H1 (cell line): ENCODE measurements around the gene CHPF2. TPM values are rescaled to one million over a fixed set of nuclear protein-coding genes. Genes with fewer than 3 reads are reported as not detected.

Source experiments
- CTCF ChIA-PET: fragments of 300-600 bp; sonication (Branson Sonifier 250); formaldehyde crosslinking; loops from one replicate; lab custom pipeline; 2021; ENCODE audit not compliant: partially characterized antibody; lab: Charles Lee
- POLR2A ChIA-PET: fragments of 300-600 bp; sonication (Branson Sonifier 250); formaldehyde crosslinking; loops from one replicate; lab custom pipeline; 2021; ENCODE audit warnings: inconsistent platforms; ENCODE audit not compliant: partially characterized antibody; lab: Charles Lee
- DNase-seq, 2 experiments: peaks; one replicate each; pipeline versions ENCODE4 v3.0.0 to v3.0.0-alpha.2; 2010 to 2022; ENCODE audit warnings: low spot score in 2 of 2, low read depth in 1 of 2, mixed read lengths in 1 of 2
- FAIRE-seq: peaks from 2 replicates; lab custom pipeline; 2011; peaks lifted over from hg19 to GRCh38; lab: Jason Lieb, UNC
- H2AFZ ChIP-seq: 2 replicates; pipeline ENCODE4 v1.8.1; 2012; ENCODE audit warnings: low read length, inconsistent platforms
- H2AK5ac ChIP-seq: 2 replicates; pipeline ENCODE4 v1.6.1; 2013; ENCODE audit warnings: low read depth, low read length
- H2BK120ac ChIP-seq: replicated peaks from 2 replicates; pipeline ENCODE3; 2013; ENCODE audit warnings: low read depth, low read length, inconsistent platforms
- H2BK12ac ChIP-seq: 2 replicates; pipeline ENCODE4 v1.6.1; 2013; ENCODE audit warnings: low read depth, low read length
- H2BK15ac ChIP-seq: 2 replicates; pipeline ENCODE4 v1.6.1; 2013; ENCODE audit warnings: low read length
- H2BK20ac ChIP-seq: 2 replicates; pipeline ENCODE4 v1.6.1; 2013; ENCODE audit warnings: low read length
- H2BK5ac ChIP-seq: 2 replicates; pipeline ENCODE4 v1.6.1; 2013; ENCODE audit warnings: low read depth, low read length
- H3K14ac ChIP-seq: 2 replicates; pipeline ENCODE4 v1.6.1; 2013; ENCODE audit warnings: inconsistent platforms; ENCODE audit not compliant: insufficient read length
- H3K18ac ChIP-seq: 2 replicates; pipeline ENCODE4 v1.6.1; 2013; ENCODE audit warnings: low read length; ENCODE audit errors: extremely low read depth
- H3K23ac ChIP-seq: 2 replicates; pipeline ENCODE4 v1.6.1; 2013; ENCODE audit warnings: inconsistent platforms; ENCODE audit not compliant: insufficient read length
- H3K23me2 ChIP-seq: 2 replicates; pipeline ENCODE4 v1.6.1; 2013; ENCODE audit warnings: low read depth, low read length
- H3K27ac ChIP-seq: 2 replicates; pipeline ENCODE4 v1.6.1; 2011; ENCODE audit warnings: low read depth, low read length, inconsistent platforms
- H3K27me3 ChIP-seq, 4 experiments: replicated peaks in 1 of 4; 1 replicate in 1 of 4; 2 replicates in 3 of 4; pipeline versions ENCODE4 v1.6.1 to v1.8.1; 2011 to 2013; ENCODE audit warnings: low read length in 3 of 4, mild to moderate bottlenecking in 3 of 4, inconsistent platforms in 2 of 4, mixed read lengths in 2 of 4, moderate library complexity in 1 of 4; ENCODE audit not compliant: control insufficient read depth in 3 of 4, insufficient read depth in 3 of 4; ENCODE audit errors: extremely low read depth in 1 of 4
- H3K36me3 ChIP-seq, 4 experiments: 2 replicates each; pipeline versions ENCODE4 v1.6.1 to v1.8.1; 2011 to 2013; ENCODE audit warnings: mild to moderate bottlenecking in 4 of 4, low read length in 3 of 4, moderate library complexity in 2 of 4, control low read depth in 1 of 4, inconsistent platforms in 1 of 4; ENCODE audit not compliant: insufficient read depth in 4 of 4, control insufficient read depth in 2 of 4
- H3K4ac ChIP-seq: replicated peaks from 2 replicates; pipeline ENCODE3; 2013; ENCODE audit warnings: low read length, low read depth, mixed read lengths, inconsistent platforms; ENCODE audit not compliant: insufficient read length
- H3K4me1 ChIP-seq, 4 experiments: replicated peaks in 1 of 4; 1 replicate in 1 of 4; 2 replicates in 3 of 4; pipeline versions ENCODE4 v1.6.1 to v1.8.1; 2011 to 2013; ENCODE audit warnings: low read length in 3 of 4, inconsistent platforms in 2 of 4, mixed read lengths in 1 of 4; ENCODE audit not compliant: insufficient read depth in 4 of 4, control insufficient read depth in 3 of 4
- H3K4me2 ChIP-seq, 2 experiments: 2 replicates each; pipeline versions ENCODE4 v1.6.1 to v1.8.1; 2011 to 2013; ENCODE audit warnings: low read depth in 2 of 2, low read length in 2 of 2, control low read depth in 1 of 2, inconsistent platforms in 1 of 2, mild to moderate bottlenecking in 1 of 2; ENCODE audit not compliant: insufficient read depth in 1 of 2
- H3K4me3 ChIP-seq, 4 experiments: fragments of 200-600, 300-600 bp in 1 of 4; sonication (generic), shearing (Covaris generic), sonication (Bioruptor Twin) in 1 of 4; 2 replicates each; pipeline versions ENCODE4 v1.5.1 to v1.8.1; 2011 to 2016; ENCODE audit warnings: low read length in 4 of 4, low read depth in 3 of 4, control low read depth in 2 of 4, inconsistent platforms in 2 of 4, mild to moderate bottlenecking in 2 of 4, mixed read lengths in 1 of 4, moderate library complexity in 1 of 4; ENCODE audit not compliant: insufficient read depth in 2 of 4; ENCODE audit errors: extremely low read depth in 1 of 4
- H3K56ac ChIP-seq: replicated peaks from 2 replicates; pipeline ENCODE3; 2013; ENCODE audit warnings: low read depth, mild to moderate bottlenecking, mixed read lengths, low read length, inconsistent platforms; ENCODE audit not compliant: insufficient read length
- H3K79me1 ChIP-seq: 2 replicates; pipeline ENCODE4 v1.6.1; 2013; ENCODE audit warnings: low read depth, low read length, control low read depth
- H3K79me2 ChIP-seq, 2 experiments: 2 replicates each; pipeline versions ENCODE4 v1.6.1 to v1.8.1; 2012 to 2013; ENCODE audit warnings: low read length in 2 of 2, mild to moderate bottlenecking in 2 of 2, inconsistent platforms in 1 of 2; ENCODE audit not compliant: insufficient read depth in 2 of 2, control insufficient read depth in 1 of 2
- H3K9ac ChIP-seq, 4 experiments: replicated peaks in 1 of 4; 1 replicate in 1 of 4; 2 replicates in 3 of 4; pipeline versions ENCODE4 v1.6.1 to v1.8.1; 2011 to 2013; ENCODE audit warnings: low read depth in 3 of 4, low read length in 3 of 4, control low read depth in 2 of 4, mild to moderate bottlenecking in 2 of 4, moderate library complexity in 2 of 4, inconsistent platforms in 1 of 4; ENCODE audit errors: extremely low read depth in 1 of 4
- H3K9me3 ChIP-seq, 2 experiments: 2 replicates each; pipeline versions ENCODE4 v1.6.1 to v1.8.1; 2012 to 2013; ENCODE audit warnings: mild to moderate bottlenecking in 2 of 2, moderate library complexity in 2 of 2, control low read depth in 1 of 2, inconsistent platforms in 1 of 2, low read depth in 1 of 2, low read length in 1 of 2, mixed read lengths in 1 of 2; ENCODE audit not compliant: insufficient read depth in 2 of 2
- H4K20me1 ChIP-seq, 2 experiments: replicated peaks in 1 of 2; 2 replicates each; pipeline versions ENCODE3 to v1.8.1; 2011 to 2013; ENCODE audit warnings: inconsistent platforms in 2 of 2, low read length in 2 of 2, mild to moderate bottlenecking in 1 of 2; ENCODE audit not compliant: insufficient read depth in 2 of 2, control insufficient read depth in 1 of 2
- H4K5ac ChIP-seq: 2 replicates; pipeline ENCODE4 v1.6.1; 2013; ENCODE audit warnings: low read length, low read depth, mixed read lengths, inconsistent platforms; ENCODE audit not compliant: insufficient read length
- H4K8ac ChIP-seq: 2 replicates; pipeline ENCODE4 v1.8.0; 2013; ENCODE audit warnings: mild to moderate bottlenecking, moderate library complexity, low read length, inconsistent platforms; ENCODE audit not compliant: insufficient read depth; ENCODE audit errors: extremely low read depth
- H4K91ac ChIP-seq: replicated peaks from 2 replicates; pipeline ENCODE3; 2013; ENCODE audit warnings: low read length, mixed read lengths, inconsistent platforms; ENCODE audit not compliant: insufficient read length
- KDM4A ChIP-seq: IDR thresholded peaks from one replicate; pipeline ENCODE4 v1.7.1; 2012; ENCODE audit warnings: low read depth, mild to moderate bottlenecking, moderate library complexity, low read length, inconsistent platforms; ENCODE audit not compliant: severe bottlenecking
- RBBP5 ChIP-seq: IDR thresholded peaks from 2 replicates; pipeline ENCODE4 v1.7.1; 2012; ENCODE audit warnings: low read depth, mild to moderate bottlenecking, inconsistent platforms, low read length, moderate library complexity, borderline replicate concordance
- SIX5 ChIP-seq: IDR thresholded peaks from 2 replicates; pipeline ENCODE4 v1.6.1; 2011; ENCODE audit warnings: mild to moderate bottlenecking, low read depth, low read length
- TAF1 ChIP-seq: IDR thresholded peaks from 2 replicates; pipeline ENCODE4 v1.6.1; 2011; ENCODE audit warnings: mild to moderate bottlenecking, low read depth, low read length
- WGBS, 2 experiments: shearing (Covaris generic) in 1 of 2; methylation state at CpG; one replicate each; pipeline versions ENCODE4 v1.1.6 to v1.1.7; 2013 to 2015; ENCODE audit warnings: low lambda C conversion rate in 2 of 2, mixed read lengths in 2 of 2, inconsistent platforms in 1 of 2, low coverage in 1 of 2, missing lambda C conversion rate in 1 of 2; ENCODE audit not compliant: insufficient replicate concordance in 2 of 2, insufficient coverage in 1 of 2, insufficient read length in 1 of 2; ENCODE audit errors: extremely low coverage in 1 of 2, missing lambda C conversion rate in 1 of 2; 5-methylcytosine and 5-hydroxymethylcytosine counted together
- polyA plus RNA-seq, 7 experiments: library from polyadenylated mRNA; depleted of rRNA in 3 of 7; stranded (reverse) in 5 of 7; unstranded in 2 of 7; fragments of >200 nt in 5 of 7; fragments of 200-250 nt in 2 of 7; gene quantifications; 1 replicate in 5 of 7; 2 replicates in 1 of 7; 4 replicates in 1 of 7; pipeline versions ENCODE4 v1.2.1 to v1.2.3, GENCODE V29; 2011 to 2013; ENCODE audit warnings: missing spikeins in 2 of 7, mixed read lengths in 2 of 7
- total RNA-seq: library from RNA; stranded (reverse); fragmentation: NEBNext Ultra II Directional; extraction: Animal tissue kit (Norgen Biotek cat#: 25700); gene quantifications from 2 replicates; pipeline ENCODE4 v1.2.1, GENCODE V29; 2021

The CHPF2 gene
- total and polyA plus RNA-seq, 2 of the 8 experiments (the other 6 are each of a cell fraction or from before 2014, with no cell fraction given): 14.4 to 20.6 TPM

- Histone ChIP-seq H4K8ac (peak within 1 kb of the TSS; percentile 47; the same call in 1 of the 2 replicates), H3K23ac (no peak within 1 kb of the TSS), H2AK5ac (no peak within 1 kb of the TSS), H2BK12ac (peak within 1 kb of the TSS; percentile 75; the same call in 1 of the 2 replicates)
- ChIA-PET POLR2A (interaction anchor here (1.2 to 1.5 kb wide), 3 partner anchors 14 to 271 kb away, joined by 3 to 6 read pairs (median 3); partner anchors contain the start of gene RHEB), CTCF (interaction anchor here (1.7 kb wide), 1 partner anchor 29 kb away, joined by 4 read pairs; no protein-coding TSS in a partner anchor)
- DNase-seq: peak in 1 of 2 experiments; percentile 79
- 0 out of 2 replicates have a peak, but pooled peaks have one; percentile 18 for TF ChIP-seq TAF1
- TF ChIP-seq KDM4A: peak; percentile 55
- 0 out of 2 replicates have a peak, but pooled peaks have one; percentile 14 for TF ChIP-seq RBBP5
- no peak for TF ChIP-seq SIX5
- TF ChIP-seq, all 59 proteins: peak for 3
- H3K18ac ChIP-seq: peak within 1 kb of the TSS; percentile 60
- H3K27me3 ChIP-seq: peaks cover 20 to 68% (median 61%) of the 10 kb centered on the region in 4 experiments
- peak within 1 kb of the TSS; percentile 26 to 64 (median 40) for H3K4me3 ChIP-seq
- H3K27ac ChIP-seq: no peak within 1 kb of the TSS
- peaks cover 1 to 9% of the 10 kb centered on the region in 2 experiments for H4K20me1 ChIP-seq
- H3K56ac ChIP-seq: no peak within 1 kb of the TSS
- H3K23me2 ChIP-seq: peaks cover 34% of the 10 kb centered on the region
- H2BK5ac ChIP-seq: no peak within 1 kb of the TSS
- peak within 1 kb of the TSS; percentile 91 for H4K91ac ChIP-seq
- no peaks in the 10 kb centered on the region for H3K79me2 ChIP-seq
- H2BK15ac ChIP-seq: peak within 1 kb of the TSS; percentile 46; the same call in 1 of the 2 replicates
- no peak within 1 kb of the TSS for H2BK120ac ChIP-seq
- no peak within 1 kb of the TSS for H3K14ac ChIP-seq
- no peak within 1 kb of the TSS for H4K5ac ChIP-seq
- H3K4ac ChIP-seq: no peak within 1 kb of the TSS
- H3K4me2 ChIP-seq: peak within 1 kb of the TSS; percentile 67 to 96
- no peaks in the 10 kb centered on the region for H3K79me1 ChIP-seq
- H3K9me3 ChIP-seq: no peaks in the 10 kb centered on the region
- H2BK20ac ChIP-seq: no peak within 1 kb of the TSS
- no peak within 1 kb of the TSS for H3K9ac ChIP-seq
- peak within 1 kb of the TSS; percentile 23; the same call in 1 of the 2 replicates for H2AFZ ChIP-seq
- no peaks in the 10 kb centered on the region for H3K36me3 ChIP-seq
- 3% methylated on average over 27 of the region's 71 CpGs; no CpG with 5 or more reads in 1 of the 2 experiments for WGBS, 2 experiments
- no peak for FAIRE-seq
- H3K4me1 ChIP-seq: peaks cover 0 to 64% (median 48%) of the 10 kb centered on the region in 4 experiments; a peak in 6 of 7 replicates
Observed at GRCh38 chr7:151248346-151249033, 16.2 kb downstream of the CHPF2 start, which contains the start of gene SMARCD3. TSS of gene SMARCD3 (minus strand) at chr7:151248694. CDS start at chr7:151248562, 132 bp downstream.
